GM18907 (cell line): ENCODE data around the gene KAZN.

Experiments
- ATAC-seq: cut with Tn5 transposase; IDR thresholded peaks from one replicate; pipeline ENCODE4 v1.9.1; 2021; ENCODE audit warnings: mild to moderate bottlenecking, moderate library complexity; ENCODE audit not compliant: unreplicated experiment

Gene KAZN

DNA sequence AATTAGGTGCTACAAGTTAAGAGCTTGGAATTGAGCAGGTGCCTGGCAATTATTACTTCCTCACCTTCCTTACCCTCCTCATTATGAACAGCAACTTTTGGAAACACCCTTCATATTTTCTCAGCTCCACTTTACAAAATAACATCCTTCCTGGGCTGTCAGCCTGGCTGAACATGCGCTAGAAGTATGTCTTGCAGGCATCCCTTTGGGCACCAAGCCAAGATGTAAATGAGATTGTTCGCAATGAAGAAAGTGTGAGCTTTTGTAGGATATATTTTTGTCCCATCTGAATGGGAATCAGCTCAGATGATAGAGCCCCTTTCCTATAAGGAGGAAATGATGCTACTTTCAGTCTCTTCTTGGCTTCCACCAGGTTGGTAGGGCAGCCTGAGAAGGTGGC, 245.9 kb downstream of the KAZN start:
- no peak for ATAC-seq

DNA sequence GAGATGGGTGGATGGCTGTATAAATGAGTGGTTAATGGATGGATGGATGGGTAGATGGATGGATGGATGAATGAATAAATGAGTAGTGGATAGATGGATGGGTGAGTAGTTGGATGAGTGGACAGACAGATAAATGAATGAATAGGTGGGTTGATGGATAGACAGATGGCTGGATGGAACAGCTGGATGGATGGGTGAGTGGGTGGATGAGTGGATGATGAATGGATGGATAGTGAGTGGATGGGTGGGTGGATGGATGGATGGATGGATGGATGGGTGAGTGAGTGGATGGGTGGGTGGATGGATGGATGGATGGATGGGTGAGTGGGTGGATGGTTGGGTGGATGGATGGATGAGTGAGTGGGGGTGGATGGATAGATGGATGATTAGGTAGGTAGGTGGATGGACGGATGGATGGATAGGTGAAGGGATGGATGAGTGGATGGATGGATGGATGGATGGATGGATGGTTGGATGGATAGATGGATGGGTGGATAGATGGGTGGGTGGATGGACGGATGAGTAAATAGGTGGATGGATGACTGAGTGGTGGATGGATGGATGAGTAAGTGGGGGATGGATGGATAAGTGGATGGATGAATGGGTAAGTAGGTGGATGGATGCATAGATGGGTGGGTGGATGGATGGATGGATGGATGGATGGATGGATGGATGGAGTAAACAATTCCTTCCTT, 246.6 kb downstream of the KAZN start:
- no peak for ATAC-seq

DNA sequence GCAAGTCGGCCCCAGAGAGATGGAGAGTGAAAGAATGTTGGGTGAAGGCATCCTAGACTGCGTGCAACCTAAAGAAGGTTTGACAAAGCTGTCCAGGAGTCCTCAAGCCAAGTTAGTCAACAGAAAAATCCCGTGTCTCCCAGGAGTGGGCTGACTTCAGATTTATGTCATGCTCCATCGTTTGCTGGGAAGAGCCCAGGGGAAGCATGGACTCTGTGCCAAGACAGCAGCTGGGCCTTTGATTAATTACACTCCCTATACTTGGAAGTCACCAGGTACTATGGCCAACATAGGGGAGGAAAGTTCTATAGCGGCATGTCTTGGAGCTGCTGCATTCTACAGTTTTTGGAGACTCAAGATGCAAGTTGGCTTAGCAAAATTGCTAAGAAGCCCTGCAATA, 247.4 kb downstream of the KAZN start:
- no peak for ATAC-seq

DNA sequence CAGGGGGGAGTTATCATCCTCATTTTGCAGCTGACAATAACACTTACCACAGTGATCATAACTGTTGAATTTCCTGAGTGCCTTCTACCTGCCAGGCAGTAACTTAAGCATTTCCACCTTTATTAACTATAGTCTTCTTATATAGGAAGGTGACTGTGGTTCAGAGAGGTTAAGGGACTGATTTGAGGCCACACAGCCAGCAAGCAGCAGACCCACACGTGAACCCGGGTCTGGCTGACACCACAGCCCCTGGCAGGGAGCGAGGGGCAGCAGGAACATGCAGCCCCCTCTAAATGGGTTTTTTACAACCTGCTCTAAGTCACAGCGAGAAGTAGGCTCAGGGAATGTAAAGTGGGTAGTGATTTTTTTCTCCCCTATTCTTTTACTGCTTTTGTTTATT, 248.2 kb downstream of the KAZN start:
- no peak for ATAC-seq

DNA sequence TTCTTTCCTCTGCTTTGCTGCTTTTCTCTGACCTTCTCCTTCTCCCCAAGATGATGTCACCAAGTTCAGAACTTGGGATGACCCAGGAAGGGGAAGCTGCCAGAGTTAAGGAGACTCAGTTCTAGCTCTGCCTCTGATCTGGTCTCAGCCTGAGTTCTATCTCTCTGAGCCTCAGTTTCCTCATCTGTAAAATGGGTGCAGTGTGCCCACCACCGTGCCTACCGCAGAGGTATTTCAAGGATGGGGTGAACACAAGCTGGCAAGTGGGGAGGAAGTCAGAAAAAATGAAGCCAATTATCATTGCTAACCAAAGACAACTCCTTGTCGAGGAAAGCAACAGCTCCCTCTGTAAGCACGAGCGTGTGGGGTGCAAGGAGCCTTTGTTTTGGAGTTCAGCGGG, 249.7 kb downstream of the KAZN start:
- ATAC-seq = no peak

DNA sequence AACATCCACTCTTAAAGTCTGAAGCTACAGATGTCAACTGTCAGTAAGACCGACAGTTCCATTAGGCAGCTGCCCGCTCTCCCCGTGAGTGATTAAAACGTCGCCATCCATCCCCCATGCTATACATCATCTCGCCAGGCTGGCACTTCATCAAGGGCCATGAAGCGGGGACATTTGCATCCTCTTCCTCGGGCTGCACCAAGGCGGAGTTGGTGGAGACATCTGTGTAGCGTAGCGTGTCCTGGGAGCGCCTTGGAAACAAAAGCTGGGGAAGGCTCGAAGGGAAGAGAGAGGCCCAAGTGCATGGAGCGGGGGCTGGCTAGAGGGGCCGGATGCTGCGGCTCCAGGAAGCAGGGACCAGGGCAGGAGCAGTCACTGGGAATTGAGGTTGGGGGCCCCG, 250.1 kb downstream of the KAZN start:
- no peak for ATAC-seq

DNA sequence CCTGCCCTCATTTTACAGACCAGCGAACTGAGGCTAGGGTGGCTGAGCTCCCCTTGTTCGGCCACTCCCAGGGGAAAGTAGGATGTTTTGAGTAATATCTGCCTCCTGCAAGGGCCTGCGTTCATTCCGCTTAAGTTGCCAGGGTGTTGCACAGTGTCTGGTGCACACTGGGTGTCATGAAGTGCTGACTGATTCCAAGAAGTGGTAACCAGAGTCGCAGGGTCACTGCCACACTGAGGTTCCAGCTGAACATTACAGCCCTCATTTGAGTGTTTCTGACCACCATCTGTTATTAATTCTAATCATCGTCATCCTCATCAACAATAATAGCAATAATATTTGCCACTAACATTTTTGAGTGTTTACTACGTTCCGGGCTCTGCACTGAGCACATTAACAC, 250.6 kb downstream of the KAZN start:
- no peak for ATAC-seq

DNA sequence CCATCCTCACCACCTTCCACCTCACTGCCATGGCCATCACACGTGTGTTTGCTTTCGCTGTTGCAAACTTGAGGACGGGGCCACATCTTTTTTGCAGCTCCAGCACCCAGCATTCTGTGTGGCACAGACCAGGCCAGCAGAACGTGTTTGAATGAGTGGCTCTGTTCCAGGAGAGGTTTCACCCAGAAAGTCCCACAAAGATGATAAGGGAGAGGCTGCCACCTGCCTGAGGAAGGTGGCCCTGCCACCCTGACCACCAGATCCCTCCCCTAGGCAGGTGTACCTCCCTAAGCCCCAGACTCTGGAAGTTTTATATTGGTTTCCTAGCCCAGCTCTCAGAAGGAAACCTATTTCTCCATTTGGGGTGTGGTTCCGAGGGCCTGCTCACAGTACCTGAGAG, 252.1 kb downstream of the KAZN start:
- no peak for ATAC-seq

DNA sequence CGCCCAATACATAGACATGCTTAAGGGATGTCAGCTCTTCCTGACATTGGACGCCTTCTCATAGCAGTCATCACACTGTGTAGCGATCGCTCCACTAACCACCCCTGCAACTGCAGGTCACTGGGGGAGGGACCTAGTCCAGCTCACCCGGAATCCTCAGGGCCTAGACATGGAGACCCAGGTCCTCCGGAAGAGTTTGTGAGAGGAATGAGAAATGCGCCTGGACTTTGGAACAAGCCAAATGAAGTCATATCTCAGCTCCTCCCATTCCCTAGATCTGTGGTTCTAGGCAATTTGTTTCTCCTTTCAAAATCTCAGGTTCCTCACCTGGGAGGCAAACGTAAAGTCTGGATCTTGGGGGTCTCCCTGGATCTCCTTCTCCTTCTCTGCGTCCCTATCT, 253.3 kb downstream of the KAZN start:
- ATAC-seq = no peak

DNA sequence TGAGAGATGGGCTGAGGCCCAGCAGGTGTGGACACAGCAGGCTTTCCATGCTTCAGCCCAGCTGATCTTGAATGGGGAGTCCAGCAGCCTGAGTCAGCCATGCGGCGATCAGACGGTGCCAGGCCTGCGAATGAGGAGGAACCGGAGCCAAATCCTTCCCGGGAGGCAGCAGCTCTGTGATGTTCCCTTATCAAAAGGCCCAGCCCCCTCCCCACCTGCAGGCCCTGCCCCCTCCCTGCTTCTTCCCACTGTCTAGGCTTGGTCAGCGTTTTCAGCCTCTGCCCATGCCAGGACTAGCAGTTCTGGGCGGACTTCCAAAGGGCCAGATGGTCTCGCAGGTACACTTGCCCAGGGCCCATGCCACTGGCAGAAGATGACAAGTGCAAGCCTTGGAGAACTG, 253.8 kb downstream of the KAZN start:
- ATAC-seq = no peak

DNA sequence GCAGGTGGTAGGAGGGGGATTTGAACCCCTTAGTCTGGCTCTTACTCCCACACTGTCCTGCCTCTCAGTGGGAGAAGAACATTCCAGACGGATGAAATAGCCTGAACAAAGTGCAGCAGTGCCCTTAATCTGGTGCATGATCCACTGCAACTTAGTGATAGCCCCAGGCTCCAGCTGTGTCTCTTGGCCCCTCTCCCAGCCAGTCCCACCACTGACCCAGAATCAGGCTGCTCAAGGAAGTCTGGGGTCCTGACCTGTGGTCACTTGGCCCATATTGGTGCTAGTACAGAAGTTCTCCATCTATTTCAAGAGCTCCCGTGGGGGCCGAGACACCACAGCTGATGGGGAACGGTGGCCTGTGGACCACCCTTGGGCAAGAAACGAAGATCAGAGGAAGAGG, 255.0 kb downstream of the KAZN start:
- ATAC-seq = no peak

DNA sequence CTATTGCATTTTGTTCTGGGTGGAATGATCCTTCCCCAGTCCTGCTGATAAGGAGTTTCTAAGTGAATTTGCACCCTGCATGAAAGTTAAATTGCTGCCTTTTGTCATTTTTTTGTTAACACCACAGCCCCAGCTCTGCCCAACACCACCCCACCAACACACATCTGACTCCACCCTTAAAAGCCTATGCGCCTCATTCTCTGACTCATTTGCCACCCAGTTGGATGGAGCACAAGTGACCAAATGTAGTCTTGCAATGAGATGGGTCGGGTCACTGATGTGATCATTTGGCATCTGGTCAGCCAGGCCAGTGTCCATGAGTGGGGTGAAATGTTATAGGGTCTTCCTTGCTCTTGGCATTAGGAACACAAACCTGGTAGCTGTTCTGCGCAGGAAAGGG, 256.8 kb downstream of the KAZN start:
- no peak for ATAC-seq

DNA sequence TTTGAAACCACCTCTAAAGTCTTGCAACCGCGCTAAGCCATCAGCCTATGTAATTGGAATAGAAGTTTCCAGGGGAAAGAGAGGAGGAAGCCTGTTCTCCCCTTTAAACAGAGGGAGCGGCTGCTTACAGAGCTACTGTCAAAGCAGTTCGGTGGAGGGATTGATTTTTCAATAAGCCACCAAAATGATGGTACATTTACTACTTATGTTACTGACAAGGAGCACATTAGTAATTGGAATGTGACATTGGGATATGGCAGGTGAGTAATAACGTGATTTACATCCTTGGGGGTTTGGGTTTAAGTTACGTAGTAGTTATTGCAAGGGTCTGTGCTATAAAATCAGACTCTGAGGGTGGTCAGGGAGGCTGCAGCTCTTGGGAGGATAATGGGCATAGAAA, 257.3 kb downstream of the KAZN start:
- ATAC-seq = no peak

DNA sequence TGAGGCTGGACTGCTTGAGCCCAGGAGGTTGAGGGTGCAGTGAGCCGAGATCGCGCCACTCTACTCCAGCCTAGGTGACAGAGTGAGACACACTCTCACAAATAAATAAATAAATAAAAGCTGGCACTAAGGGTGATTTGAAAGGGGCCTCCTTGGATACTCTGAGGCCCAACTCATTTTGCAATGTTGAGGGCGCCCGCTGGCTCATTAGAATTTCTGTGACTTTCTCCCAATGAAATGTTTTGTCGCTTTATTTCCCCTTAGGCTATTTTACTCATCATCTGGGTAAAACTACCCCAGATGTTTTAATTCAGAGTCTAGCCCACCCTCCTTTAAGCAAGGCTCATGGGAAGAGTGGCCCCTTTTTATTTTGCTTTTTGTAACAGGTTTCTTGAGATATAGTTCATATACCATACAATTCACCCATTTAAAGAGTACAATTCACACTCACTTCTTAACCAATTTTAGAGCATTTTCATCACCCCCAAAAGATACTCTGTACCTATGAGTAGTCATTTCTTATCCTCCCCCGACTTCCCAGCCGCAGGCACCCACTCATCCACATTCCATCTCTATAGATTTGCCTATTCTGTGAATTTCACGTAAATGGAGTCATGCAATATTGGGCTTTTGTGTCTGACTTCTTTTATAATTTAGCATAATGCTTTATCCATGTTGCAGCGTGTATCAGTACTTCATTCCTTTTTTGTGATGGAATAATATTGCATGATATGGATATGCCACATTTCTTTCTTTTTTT, 259.1 kb downstream of the KAZN start:
- no peak for ATAC-seq

DNA sequence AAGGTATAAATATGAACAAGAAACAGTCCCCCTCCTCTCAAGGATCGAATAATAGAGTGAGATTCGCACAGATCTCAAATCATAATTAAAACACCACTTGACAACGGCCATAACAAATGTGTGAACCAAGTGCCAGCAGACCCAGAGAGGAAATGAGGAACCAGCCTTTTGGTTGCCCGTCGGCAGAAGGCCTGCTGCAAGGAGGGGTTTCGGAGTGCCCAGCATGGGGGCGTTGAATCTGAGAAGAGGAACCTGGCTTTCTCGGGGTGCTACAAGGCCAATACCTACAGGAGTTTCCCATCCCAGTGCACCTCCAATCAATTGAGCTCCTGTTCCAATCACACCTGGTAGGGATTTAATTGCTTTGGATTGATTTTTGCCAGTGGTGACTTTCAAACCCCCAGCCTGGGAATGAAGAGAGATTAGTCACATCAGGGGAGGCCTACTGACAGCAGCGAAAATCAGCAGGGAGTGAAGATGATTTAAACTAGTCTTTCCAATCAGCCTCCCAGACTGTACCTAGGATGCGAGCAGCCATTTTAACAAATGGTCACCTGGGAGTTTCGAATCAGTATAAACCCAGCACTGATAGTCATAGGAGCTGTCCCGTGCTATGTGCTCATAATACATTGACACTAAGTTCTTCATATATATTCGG, 263.8 kb downstream of the KAZN start:
- ATAC-seq = no peak

DNA sequence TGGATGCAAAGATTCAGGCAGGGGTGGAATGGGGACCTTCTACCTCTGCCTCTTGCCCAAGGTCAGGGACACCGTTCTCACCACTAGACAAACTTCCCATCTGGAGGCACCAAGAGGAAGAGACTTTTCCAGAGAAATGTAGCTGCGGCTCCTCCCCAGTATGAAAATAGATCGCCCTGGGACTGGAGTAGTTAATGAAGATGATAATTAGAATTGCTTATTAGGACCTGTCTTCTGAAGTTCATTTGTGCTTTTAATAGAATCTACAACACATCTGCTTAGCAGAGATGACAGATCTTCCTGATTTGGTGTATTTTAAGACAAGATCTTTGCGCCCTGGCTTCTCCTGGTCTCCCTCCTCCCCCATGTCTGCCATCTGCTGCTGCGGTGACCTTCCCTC, 266.6 kb downstream of the KAZN start:
- ATAC-seq = no peak

DNA sequence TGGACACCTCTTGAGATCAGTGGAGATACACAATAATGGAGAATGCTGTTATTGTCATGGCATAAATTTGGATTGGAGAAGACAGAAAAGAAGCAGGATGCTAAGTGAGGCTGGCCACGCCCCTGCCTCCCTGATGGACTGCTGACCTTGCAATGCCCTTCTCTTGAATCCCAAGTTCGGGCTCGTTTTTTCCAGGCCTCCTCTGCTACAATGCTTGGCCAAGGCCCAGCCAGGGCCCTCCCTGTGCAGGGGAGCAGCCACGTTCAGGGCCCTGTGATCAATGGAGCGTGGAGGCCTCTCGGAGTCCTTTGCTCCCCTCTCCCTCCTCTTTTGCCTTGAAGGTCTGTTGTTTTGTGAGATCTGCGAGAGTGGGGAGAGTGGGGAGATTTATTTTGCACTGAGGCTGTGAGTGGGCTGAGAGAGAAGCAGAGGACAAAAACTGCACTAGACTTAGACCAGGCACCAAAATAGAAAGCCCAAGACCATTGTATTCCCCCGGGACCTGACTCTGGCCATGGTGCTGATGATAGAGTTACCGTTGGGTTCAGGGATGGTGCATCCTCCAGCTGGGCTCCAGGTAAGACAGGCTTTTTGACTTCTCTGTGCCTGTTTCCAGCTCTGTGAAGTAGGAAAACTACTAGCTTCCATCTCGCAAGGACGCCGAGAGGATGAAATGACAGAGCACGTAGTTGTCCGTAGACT, 268.6 kb downstream of the KAZN start:
- ATAC-seq = no peak

DNA sequence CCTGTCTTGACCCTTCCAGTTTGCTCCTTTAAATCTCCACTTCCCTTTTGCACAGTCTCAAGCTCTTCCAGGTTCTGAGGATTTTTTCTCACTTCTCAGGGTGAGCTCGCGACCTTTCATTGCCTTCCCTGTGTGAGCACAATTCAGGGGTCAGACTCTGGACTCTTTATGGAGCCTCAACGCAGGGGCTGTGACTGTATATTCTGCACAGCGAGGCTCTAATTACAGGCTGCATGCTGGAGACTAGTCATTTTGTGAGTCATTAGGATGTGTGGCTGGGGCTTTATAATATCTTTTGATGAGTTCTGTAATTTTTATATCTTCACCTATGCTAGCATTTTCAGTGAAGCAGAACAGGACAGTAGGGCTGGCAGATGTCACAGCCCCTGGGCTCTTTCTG, 270.7 kb downstream of the KAZN start:
- ATAC-seq = no peak

DNA sequence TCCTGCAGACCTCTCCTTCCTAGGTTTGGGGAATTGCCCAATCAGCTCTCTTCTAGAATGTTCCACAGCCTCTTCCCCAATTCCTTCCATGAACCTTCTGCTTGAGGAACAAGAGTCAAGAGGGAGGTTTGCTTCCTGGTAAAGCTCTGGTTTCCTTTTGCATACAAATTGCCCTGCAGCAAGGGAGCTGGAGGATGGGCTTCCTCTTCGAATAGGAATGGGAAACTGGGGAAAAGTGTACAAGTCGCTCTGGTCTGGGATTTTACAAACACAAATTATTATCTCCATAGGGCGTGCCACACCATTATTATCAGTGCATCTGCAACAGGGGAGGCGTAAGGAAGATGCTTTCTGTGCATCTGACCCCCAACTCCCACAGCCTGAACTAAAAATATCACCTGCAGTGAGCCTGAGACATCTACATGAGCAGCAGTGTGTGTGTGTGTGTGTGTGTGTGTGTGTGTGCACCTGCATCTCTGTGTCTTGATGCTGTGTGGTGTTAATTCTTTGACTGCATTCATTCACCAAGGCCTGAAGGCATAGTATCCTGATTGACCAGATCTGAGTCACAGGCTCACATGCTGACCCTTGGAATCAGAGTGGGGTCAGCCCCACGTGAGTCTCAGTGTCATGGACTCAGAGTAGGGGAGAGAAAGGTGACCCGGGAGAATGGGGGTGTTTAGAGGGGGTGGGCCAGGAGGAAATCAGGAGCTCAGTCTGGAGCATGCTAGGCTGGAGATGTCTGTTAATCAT, 272.9 kb downstream of the KAZN start:
- no peak for ATAC-seq

DNA sequence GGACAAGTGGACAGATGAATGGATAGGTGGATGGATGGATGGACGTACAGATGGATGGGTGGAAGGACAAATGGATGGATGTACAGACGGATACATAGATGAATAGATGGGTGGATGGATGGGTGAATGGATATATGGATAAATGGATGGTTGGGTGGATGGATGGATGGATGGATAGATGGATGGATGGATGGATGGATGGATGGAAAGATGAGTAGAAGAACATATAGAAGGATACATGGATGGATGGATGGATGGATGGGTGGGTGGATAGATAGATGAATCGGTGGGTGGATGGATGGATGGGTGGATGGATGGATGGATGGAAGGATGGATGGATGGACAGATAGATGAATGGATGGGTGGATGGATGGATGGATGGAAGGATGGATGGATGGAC, 274.3 kb downstream of the KAZN start:
- no peak for ATAC-seq

DNA sequence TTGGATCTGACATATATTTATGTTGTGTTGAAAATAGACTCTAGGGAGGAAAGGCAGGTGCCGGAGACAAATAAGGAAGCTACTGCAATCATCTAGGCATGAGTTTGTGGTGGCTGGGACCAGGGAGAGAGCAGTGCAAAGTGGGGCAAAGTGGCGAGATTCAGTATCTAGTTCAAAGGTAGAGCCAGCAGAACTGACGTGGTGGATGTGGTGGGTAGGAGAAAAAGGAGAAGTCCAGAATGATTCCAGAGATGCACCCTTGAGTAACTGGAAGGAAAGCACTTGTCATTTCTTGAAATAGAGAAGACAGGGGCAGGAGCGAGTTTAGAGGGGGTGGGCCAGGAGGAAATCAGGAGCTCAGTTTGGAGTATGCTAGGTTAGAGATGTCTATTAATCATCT, 275.2 kb downstream of the KAZN start:
- ATAC-seq = no peak
